Esophagus muscularis mucosa (tissue), 4 donors: ENCODE measurements around the gene CCDC187. TPM values are rescaled to one million over a fixed set of nuclear protein-coding genes. Genes with fewer than 3 reads are reported as not detected.
"Not testable (repeated sequence)": the region's sequence is repeated elsewhere in the genome, so short reads cannot be mapped to it uniquely, and the experiment has no call there.

Experiments
- DNase-seq: peaks from one replicate; pipeline ENCODE4 v3.0.0-alpha.2; 2017; ENCODE audit errors: extremely low spot score
- H3K27ac ChIP-seq, 4 donors: fragments of 200-600 bp; sonication (generic); replicated peaks in 1 of 4; 1 replicate in 3 of 4; 2 replicates in 1 of 4; pipeline ENCODE4 v1.5.1; 2016 to 2019; ENCODE audit warnings: mild to moderate bottlenecking in 1 of 4
- H3K27me3 ChIP-seq, 4 donors: fragments of 200-600 bp; sonication (generic); one replicate each; pipeline versions ENCODE4 v1.5.1 to v1.6.0; 2016 to 2019
- H3K36me3 ChIP-seq, 4 donors: fragments of 200-600 bp; sonication (generic); one replicate each; pipeline ENCODE4 v1.5.1; 2016 to 2019
- H3K4me1 ChIP-seq, 4 donors: fragments of 200-600 bp; sonication (generic); one replicate each; pipeline ENCODE4 v1.5.1; 2016 to 2019
- H3K4me3 ChIP-seq, 4 donors: fragments of 200-600 bp; sonication (generic); 1 replicate in 2 of 4; 2 replicates in 2 of 4; pipeline ENCODE4 v1.5.1; 2016 to 2019; ENCODE audit warnings: mild to moderate bottlenecking in 4 of 4, moderate library complexity in 1 of 4
- H3K9me3 ChIP-seq, 4 donors: fragments of 200-600 bp; sonication (generic); 1 replicate in 3 of 4; 2 replicates in 1 of 4; pipeline ENCODE4 v1.5.1; 2016 to 2019
- CTCF ChIP-seq, 3 experiments: fragments of 200-600 bp in 2 of 3; fragments of 450-650 bp in 1 of 3; sonication (generic) in 2 of 3; IDR thresholded peaks; one replicate each; pipeline ENCODE4 v1.5.1; 2017 to 2019; ENCODE audit warnings: antibody characterized with exemption in 3 of 3, mild to moderate bottlenecking in 2 of 3, moderate library complexity in 1 of 3
- EP300 ChIP-seq: sonication (generic); formaldehyde crosslinking; IDR thresholded peaks from one replicate; pipeline ENCODE4 v1.6.1; 2017; ENCODE audit warnings: antibody characterized with exemption
- POLR2A ChIP-seq: fragments of 450-650 bp; IDR thresholded peaks from one replicate; pipeline ENCODE4 v1.6.1; 2017; ENCODE audit warnings: antibody characterized with exemption, moderate library complexity, mild to moderate bottlenecking, low read depth
- POLR2AphosphoS5 ChIP-seq, 2 donors: sonication (generic); formaldehyde crosslinking; IDR thresholded peaks; one replicate each; pipeline ENCODE4 v1.6.1; 2017; ENCODE audit warnings: antibody characterized with exemption in 2 of 2
- WGBS: methylation state at CpG from one replicate; pipeline ENCODE4 v1.1.5; 2018; 5-methylcytosine and 5-hydroxymethylcytosine counted together
- intact Hi-C: fragments of 100-400 bp; cut with DNase I; formaldehyde crosslinking; loops from one replicate; pipeline ENCODE4 v1.15.1; 2023
- total RNA-seq, 4 donors: library from RNA; depleted of rRNA; stranded (reverse); fragments of >200 nt; gene quantifications; one replicate each; pipeline versions ENCODE4 v1.1.0 to v1.2.1, GENCODE V29; 2016

The CCDC187 gene
- total RNA-seq: not detected

- no peaks in the 10 kb centered on the region for H3K4me1 ChIP-seq
- 83% methylated on average over 5 of the region's 22 CpGs for WGBS
- no peak for DNase-seq
- H3K9me3 ChIP-seq: no peaks in the 10 kb centered on the region
- H3K4me3 ChIP-seq: no peak within 1 kb of the TSS
- intact Hi-C loops: no loop called here
- TF ChIP-seq CTCF (IDR thresholded peaks at IDR 0.05): no peak
- no peak for TF ChIP-seq POLR2AphosphoS5 (IDR thresholded peaks at IDR 0.05)
- no peak for TF ChIP-seq EP300
- TF ChIP-seq POLR2A: no peak
- no peak within 1 kb of the TSS for H3K27ac ChIP-seq
- no peaks in the 10 kb centered on the region for H3K36me3 ChIP-seq
- peaks cover 0 to 65% (median 0%) of the 10 kb centered on the region in 4 donors for H3K27me3 ChIP-seq
Observed at GRCh38 chr9:136303825-136304416, at the start of gene CCDC187. TSS of gene CCDC187 (minus strand) at chr9:136304094. CDS start at chr9:136303830, 264 bp downstream.

- Histone ChIP-seq H3K4me3 (no peak overlapping the region), H3K36me3 (peaks cover 0 to 50% (median 40%) of the 10 kb centered on the region in 4 donors), H3K4me1 (peaks cover 18 to 28% (median 21%) of the 10 kb centered on the region in 4 donors), H3K9me3 (no peaks in the 10 kb centered on the region), H3K27me3 (no peaks in the 10 kb centered on the region), H3K27ac (peak overlapping the region in 1 of 4 donors; percentile 80)
- TF ChIP-seq POLR2A (no peak), CTCF (IDR thresholded peaks at IDR 0.05) (no peak), EP300 (no peak), POLR2AphosphoS5 (IDR thresholded peaks at IDR 0.05) (no peak)
- 81% methylated on average over 9 of the region's 11 CpGs for WGBS
- intact Hi-C loops: no loop called here
- no peak for DNase-seq
Observed at GRCh38 chr9:136353088-136353487, 49.2 kb upstream of the CCDC187 start.

GRCh38 chr9:136352682-136353081, 48.8 kb upstream of the CCDC187 start:
- H3K4me3 ChIP-seq: no peak overlapping the region
- no peaks in the 10 kb centered on the region for H3K9me3 ChIP-seq
- peaks cover 18 to 28% (median 21%) of the 10 kb centered on the region in 4 donors for H3K4me1 ChIP-seq
- no peak for DNase-seq
- no peak overlapping the region for H3K27ac ChIP-seq
- TF ChIP-seq EP300 (no peak), POLR2AphosphoS5 (IDR thresholded peaks at IDR 0.05) (no peak), CTCF (IDR thresholded peaks at IDR 0.05) (no peak), POLR2A (no peak)
- peaks cover 0 to 46% (median 36%) of the 10 kb centered on the region in 4 donors for H3K36me3 ChIP-seq
- no peaks in the 10 kb centered on the region for H3K27me3 ChIP-seq
- intact Hi-C loops: no loop called here
- WGBS: 77% methylated on average over 10 of the region's 16 CpGs

GRCh38 chr9:136351868-136352267, 48.0 kb upstream of the CCDC187 start:
- not testable (repeated sequence) for H3K4me3 ChIP-seq
- peaks cover 18 to 33% (median 21%) of the 10 kb centered on the region in 4 donors for H3K4me1 ChIP-seq

GRCh38 chr9:136351252-136351800, 47.4 kb upstream of the CCDC187 start:
- no peak overlapping the region for H3K4me3 ChIP-seq
- no peak for TF ChIP-seq POLR2A
- no peak for TF ChIP-seq CTCF (IDR thresholded peaks at IDR 0.05)
- no peak for TF ChIP-seq EP300
- no peak for TF ChIP-seq POLR2AphosphoS5 (IDR thresholded peaks at IDR 0.05)

More at GRCh38 chr9:136351868-136352267, 48.0 kb upstream of the CCDC187 start:
- H3K27me3 ChIP-seq, intact Hi-C loops, H3K27ac ChIP-seq, H3K9me3 ChIP-seq, DNase-seq: not testable (repeated sequence)
- no CpG with 5 or more reads among the region's 24 CpGs for WGBS
- peaks cover 0 to 38% (median 29%) of the 10 kb centered on the region in 4 donors for H3K36me3 ChIP-seq

More at GRCh38 chr9:136351252-136351800, 47.4 kb upstream of the CCDC187 start:
- Histone ChIP-seq H3K4me1 (peaks cover 19 to 36% (median 25%) of the 10 kb centered on the region in 4 donors), H3K36me3 (peaks cover 0 to 32% (median 23%) of the 10 kb centered on the region in 4 donors), H3K27me3 (no peaks in the 10 kb centered on the region), H3K9me3 (no peaks in the 10 kb centered on the region), H3K27ac (no peak overlapping the region)
- DNase-seq: no peak
- 77% methylated on average over 2 of the region's 11 CpGs for WGBS
- intact Hi-C loops: no loop called here
